AG04450 (cell line): ENCODE data around the gene MRPL33. TPM values are rescaled to one million over a fixed set of nuclear protein-coding genes. Genes with fewer than 3 reads are reported as not detected.

ENCODE experiments used
- CTCF ChIA-PET: fragments of 300-600, 350-600 bp; formaldehyde crosslinking; extraction: SDS; loops from one replicate; lab custom pipeline; 2022; ENCODE audit warnings: antibody characterized with exemption, inconsistent platforms; lab: Charles Lee
- POLR2A ChIA-PET: fragments of 350-600 bp; formaldehyde crosslinking; extraction: SDS; loops from one replicate; lab custom pipeline; 2021; ENCODE audit warnings: antibody characterized with exemption, inconsistent platforms; lab: Yijun Ruan, JAX
- DNase-seq: peaks from one replicate; pipeline ENCODE4 v3.0.0-alpha.2; 2011; ENCODE audit warnings: low read depth, low spot score
- H3K27ac ChIP-seq: one replicate; pipeline ENCODE4 v1.5.1; 2012; ENCODE audit warnings: low read depth, low read length, control low read depth
- H3K27me3 ChIP-seq: one replicate; pipeline ENCODE4 v1.6.0; 2012; ENCODE audit warnings: low read length; ENCODE audit not compliant: control insufficient read depth, insufficient read depth
- H3K4me3 ChIP-seq: 2 replicates; pipeline ENCODE4 v1.5.1; 2011; ENCODE audit warnings: mild to moderate bottlenecking, low read depth, low read length, control low read depth
- H3K9me3 ChIP-seq: 2 replicates; pipeline ENCODE4 v1.5.1; 2012; ENCODE audit warnings: low read length; ENCODE audit not compliant: control insufficient read depth, insufficient read depth
- CTCF ChIP-seq: IDR thresholded peaks from 2 replicates; pipeline ENCODE4 v1.5.1; 2011; ENCODE audit warnings: low read depth, low read length, control low read depth, inconsistent platforms
- polyA plus RNA-seq: library from polyadenylated mRNA; depleted of rRNA; stranded (reverse); fragments of >200 nt; gene quantifications from 2 replicates; pipeline ENCODE4 v1.2.3, GENCODE V29; 2011

MRPL33 gene
- polyA plus RNA-seq, 1 experiment = 137 TPM

GRCh38 chr2:27779417-27780055, 8.0 kb downstream of the MRPL33 start:
- no peak for DNase-seq
- Histone ChIP-seq H3K4me3 (no peak overlapping the region), H3K9me3 (no peaks in the 10 kb centered on the region), H3K27me3 (no peaks in the 10 kb centered on the region), H3K27ac (no peak overlapping the region)
- TF ChIP-seq CTCF = no peak
- CTCF ChIA-PET = no interaction called here
- POLR2A ChIA-PET = no interaction called here

- Histone ChIP-seq H3K4me3 (no peak overlapping the region), H3K27me3 (no peaks in the 10 kb centered on the region), H3K9me3 (no peaks in the 10 kb centered on the region), H3K27ac (no peak overlapping the region)
- no peak for TF ChIP-seq CTCF
- DNase-seq = no peak
- POLR2A ChIA-PET = no interaction called here
- CTCF ChIA-PET = interaction anchor here (0.5 kb wide), 1 partner anchor 12 kb away, joined by 3 read pairs; no protein-coding TSS in a partner anchor
Measured at GRCh38 chr2:27781496-27781895, 10.0 kb downstream of the MRPL33 start.

- no peak overlapping the region for H3K27ac ChIP-seq
- CTCF ChIA-PET = no interaction called here
- POLR2A ChIA-PET = no interaction called here
- no peak for TF ChIP-seq CTCF
- no peak for DNase-seq
- H3K27me3 ChIP-seq = no peaks in the 10 kb centered on the region
- H3K4me3 ChIP-seq = no peak overlapping the region
- no peaks in the 10 kb centered on the region for H3K9me3 ChIP-seq
Measured at GRCh38 chr2:27782701-27783100, 11.2 kb downstream of the MRPL33 start.

GRCh38 chr2:27790796-27791195, 19.3 kb downstream of the MRPL33 start:
- H3K27ac ChIP-seq = no peak overlapping the region
- no peaks in the 10 kb centered on the region for H3K27me3 ChIP-seq
- ChIA-PET CTCF (no interaction called here), POLR2A (interaction anchor here (1.0 kb wide), 1 partner anchor 9 kb away, joined by 3 read pairs; no protein-coding TSS in a partner anchor)
- no peak overlapping the region for H3K4me3 ChIP-seq
- no peaks in the 10 kb centered on the region for H3K9me3 ChIP-seq
- DNase-seq = no peak
- TF ChIP-seq CTCF = no peak

GRCh38 chr2:27792759-27793158, 21.2 kb downstream of the MRPL33 start:
- CTCF ChIA-PET = no interaction called here
- no peaks in the 10 kb centered on the region for H3K27me3 ChIP-seq
- 0 out of 2 replicates have a peak, but pooled peaks cover 2% of the 10 kb centered on the region for H3K9me3 ChIP-seq
- peak overlapping the region; percentile 71 for H3K27ac ChIP-seq
- no peak for DNase-seq
- no peak overlapping the region for H3K4me3 ChIP-seq
- POLR2A ChIA-PET = interaction anchor here (0.5 kb wide), 1 partner anchor 18 kb away, joined by 4 read pairs; no protein-coding TSS in a partner anchor
- no peak for TF ChIP-seq CTCF
